SKM-1 treated with dmso at 0.1 percent for 144 hours (cell line): ENCODE data around the gene MSANTD1.

ENCODE experiments used
- DNase-seq: peaks from one replicate; lab custom pipeline; 2025; ENCODE audit not compliant: unreplicated experiment; lab: John Stamatoyannopoulos, UW

Gene MSANTD1

GRCh38 chr4:3215733-3216132, 33.2 kb upstream of the MSANTD1 start:
- no peak for DNase-seq

- no peak for DNase-seq
These were observed 31.7 kb upstream of the MSANTD1 start for GRCh38 chr4:3217266-3217665.

- DNase-seq: no peak
These were observed 31.2 kb upstream of the MSANTD1 start for GRCh38 chr4:3217771-3218170.

DNA sequence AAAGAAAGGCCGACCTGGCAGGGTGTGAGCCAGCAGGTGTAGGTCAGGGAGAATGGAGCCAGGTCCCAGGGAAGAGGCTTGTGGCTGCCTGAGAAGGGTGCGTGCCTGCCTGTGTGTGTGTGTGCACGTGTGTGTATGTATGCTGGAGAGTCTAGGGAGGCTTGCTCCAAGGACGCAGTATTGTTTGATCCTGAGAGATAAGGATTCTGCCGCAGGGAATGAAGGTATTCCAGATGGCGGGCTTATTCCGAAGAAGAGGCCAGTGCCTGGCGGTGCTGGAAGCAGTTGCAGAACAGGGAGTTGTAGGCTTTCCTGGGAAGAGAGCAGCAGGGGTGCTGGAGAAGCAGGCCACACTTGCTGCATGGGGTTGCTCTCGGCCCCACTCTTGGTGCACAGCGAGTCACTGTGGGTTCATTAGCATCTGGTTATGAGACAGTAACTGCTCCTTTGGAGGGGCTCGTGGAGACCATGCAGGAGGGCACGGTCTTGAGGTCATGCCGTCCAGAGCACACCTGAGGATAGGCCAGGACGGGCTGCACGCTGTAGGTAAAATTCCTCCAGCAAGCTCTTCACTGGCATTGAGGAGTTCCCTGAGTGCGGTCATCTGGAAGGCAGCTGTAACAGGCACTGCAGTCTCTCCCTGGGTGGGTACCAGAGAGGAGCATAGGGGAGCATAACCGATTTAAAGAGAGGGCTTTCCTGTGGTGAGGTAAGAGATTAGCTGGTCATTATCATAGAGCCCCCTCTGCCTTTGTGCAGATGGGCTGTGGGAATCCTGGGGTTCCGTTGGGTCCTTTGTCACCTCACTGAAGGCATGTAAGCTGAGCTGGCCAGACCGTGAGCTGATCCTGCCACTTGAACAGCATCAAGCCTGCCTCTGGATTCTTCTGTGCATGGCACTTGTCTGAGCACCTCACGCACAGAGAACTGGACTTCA, 29.9 kb upstream of the MSANTD1 start:
- DNase-seq: no peak

DNA sequence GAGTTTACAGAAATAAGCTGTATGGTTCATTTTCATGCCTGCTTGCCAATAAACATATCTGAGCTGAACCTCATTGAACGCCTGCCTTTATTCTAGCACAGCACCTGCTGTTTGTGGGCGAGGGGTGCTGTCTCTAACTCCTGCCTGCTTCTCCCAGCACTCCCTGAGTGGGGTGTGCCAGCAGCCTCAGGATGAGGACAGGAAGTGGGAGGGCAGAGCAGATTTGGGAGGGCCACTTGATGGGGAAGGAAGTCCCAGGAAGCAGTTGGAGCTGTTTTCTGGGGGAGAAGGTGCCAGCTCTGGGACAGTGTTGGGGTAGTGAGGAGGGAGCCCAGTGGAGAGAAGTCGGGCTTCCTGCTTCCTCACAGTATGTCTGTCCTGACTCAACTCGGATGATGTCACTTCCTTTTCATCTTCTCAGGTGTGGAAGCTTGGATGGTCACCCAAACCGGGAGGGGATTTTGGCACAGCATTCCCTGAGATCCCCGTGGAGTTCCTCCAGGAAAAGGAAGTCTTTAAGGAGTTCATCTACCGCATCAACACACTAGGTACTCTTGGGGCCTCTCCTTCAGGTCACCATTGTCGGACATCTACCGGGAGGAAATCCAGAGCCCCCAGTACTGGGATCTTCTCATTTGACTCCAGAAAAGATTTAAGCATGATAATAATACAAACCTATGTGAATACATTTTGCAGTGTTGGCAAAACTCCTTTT, 29.0 kb upstream of the MSANTD1 start:
- DNase-seq: no peak

- DNase-seq: no peak
These were observed 28.3 kb upstream of the MSANTD1 start for GRCh38 chr4:3220476-3221183.

- no peak for DNase-seq
These were observed 27.8 kb upstream of the MSANTD1 start for GRCh38 chr4:3221184-3221494.

- DNase-seq: no peak
These were observed 27.0 kb upstream of the MSANTD1 start for GRCh38 chr4:3221996-3222395.

DNA sequence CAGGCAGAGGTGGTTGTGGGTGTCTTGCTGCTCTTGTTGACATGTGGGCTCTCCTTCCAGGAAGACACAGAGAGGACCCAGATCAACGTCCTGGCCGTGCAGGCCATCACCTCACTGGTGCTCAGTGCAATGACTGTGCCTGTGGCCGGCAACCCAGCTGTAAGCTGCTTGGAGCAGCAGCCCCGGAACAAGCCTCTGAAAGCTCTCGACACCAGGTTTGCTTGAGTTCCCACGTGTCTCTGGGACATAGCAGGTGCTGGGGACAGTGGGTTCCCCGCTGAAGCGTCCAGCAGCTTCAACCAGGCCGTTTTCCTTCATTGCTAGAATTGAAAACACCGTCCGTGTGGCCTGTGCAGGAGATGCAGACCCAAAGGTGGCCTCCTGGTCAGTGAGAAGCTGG, 25.6 kb upstream of the MSANTD1 start:
- DNase-seq: no peak

- DNase-seq: no peak
These were observed 24.8 kb upstream of the MSANTD1 start for GRCh38 chr4:3223956-3224748.

GRCh38 chr4:3225071-3225850, 23.7 kb upstream of the MSANTD1 start:
- DNase-seq: no peak

GRCh38 chr4:3225936-3226335, 23.0 kb upstream of the MSANTD1 start:
- no peak for DNase-seq

DNA sequence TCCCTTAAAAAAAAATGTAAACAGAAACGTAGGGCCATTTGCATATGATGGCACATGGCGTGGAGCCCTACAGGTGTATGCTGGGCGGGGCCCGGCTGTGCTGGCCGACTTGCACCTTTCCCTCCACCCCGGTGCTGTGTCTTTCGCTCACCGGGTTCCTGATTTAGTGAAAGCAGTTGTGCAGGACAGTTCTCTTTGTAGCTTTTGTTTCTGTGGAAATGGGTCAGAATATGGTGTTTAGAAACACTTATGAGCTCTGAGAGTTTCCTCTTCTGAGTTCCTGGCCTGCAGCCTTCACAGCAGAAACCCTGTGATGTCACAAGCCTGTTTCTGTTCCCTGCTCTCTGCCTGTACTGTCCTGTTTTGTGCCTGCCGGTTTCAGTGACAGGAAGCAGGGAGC, 22.5 kb upstream of the MSANTD1 start:
- no peak for DNase-seq

DNA sequence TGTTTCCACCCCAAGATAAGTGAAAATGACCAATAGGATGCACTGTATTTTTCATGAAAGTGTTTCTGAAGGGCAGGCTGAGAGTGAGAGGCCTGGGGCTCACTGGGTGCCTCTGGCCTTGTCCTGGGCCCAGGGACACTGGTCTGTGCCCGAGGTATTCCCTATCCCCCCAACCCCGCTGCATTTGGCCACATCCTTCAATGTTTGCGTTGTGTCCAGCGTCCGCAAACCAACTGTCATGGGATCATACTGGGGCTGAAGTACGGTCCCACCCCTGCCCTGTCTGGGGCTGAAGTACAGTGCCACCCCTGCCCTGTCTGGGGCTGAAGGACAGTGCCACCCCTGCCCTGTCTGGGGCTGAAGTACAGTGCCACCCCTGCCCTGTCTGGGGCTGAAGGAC, 22.0 kb upstream of the MSANTD1 start:
- no peak for DNase-seq

DNA sequence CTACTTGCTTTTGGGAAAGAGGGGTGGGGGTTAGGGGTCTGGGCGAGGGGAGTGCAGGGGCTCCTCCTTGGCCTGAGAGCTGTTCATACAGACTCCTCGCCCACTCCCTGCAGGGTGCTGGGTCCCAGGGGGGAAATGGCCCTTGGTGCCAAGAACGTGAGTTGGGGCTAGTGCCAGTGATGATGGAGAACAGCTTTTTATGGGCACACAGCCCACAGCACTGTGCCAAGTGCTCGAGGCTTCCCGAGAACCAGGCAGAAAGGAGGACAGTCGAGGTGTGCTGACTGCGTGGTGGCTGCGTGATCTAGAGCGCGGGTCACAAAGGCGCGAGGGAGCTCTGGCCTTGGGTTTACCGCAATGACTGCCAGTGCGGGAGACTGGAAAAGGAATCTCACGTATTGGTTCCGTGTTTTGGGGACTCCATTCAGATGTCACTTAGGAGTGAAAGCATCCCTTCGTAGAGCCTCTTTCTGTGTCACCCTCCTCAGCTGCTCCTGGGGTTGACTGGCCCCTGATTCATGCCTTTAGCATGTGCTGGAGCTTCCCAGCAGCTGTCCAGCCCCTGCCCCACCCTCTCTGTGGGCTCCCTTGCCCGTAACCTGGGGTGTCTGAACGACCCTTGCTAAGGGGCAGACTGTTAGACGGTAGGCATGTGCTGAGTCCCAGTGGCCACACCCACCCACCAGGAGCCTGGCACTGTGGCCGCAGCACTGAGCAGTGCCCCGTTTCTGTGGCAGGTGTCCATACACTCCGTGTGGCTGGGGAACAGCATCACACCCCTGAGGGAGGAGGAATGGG, 20.9 kb upstream of the MSANTD1 start:
- no peak for DNase-seq

DNA sequence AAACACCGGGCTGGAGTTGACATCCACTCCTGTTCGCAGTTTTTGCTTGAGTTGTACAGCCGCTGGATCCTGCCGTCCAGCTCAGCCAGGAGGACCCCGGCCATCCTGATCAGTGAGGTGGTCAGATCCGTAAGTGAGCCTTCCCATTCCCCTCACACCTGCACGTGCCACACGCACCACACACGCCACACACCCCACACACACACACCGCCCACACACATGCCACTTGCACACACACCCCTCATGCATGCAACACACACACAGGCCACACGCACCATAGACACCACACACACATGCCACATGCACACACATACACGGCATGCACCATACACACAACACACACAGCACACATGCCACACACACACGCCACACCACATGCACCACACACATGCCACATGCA, 20.1 kb upstream of the MSANTD1 start:
- no peak for DNase-seq

- no peak for DNase-seq
These were observed 19.6 kb upstream of the MSANTD1 start for GRCh38 chr4:3229328-3229727.

GRCh38 chr4:3229964-3230363, 19.0 kb upstream of the MSANTD1 start:
- no peak for DNase-seq

GRCh38 chr4:3231471-3231870, 17.5 kb upstream of the MSANTD1 start:
- DNase-seq: no peak

- no peak for DNase-seq
These were observed 17.0 kb upstream of the MSANTD1 start for GRCh38 chr4:3232001-3232400.
